ENCODE results near the gene DNAH17. TPM values are rescaled to one million over a fixed set of nuclear protein-coding genes. Genes with fewer than 3 reads are reported as not detected.

The DNAH17 gene
- total RNA-seq, 3 donors from 2014 or later (not counting 1 experiment from before 2014, with no cell fraction given): 0.16 to 0.25 (median 0.24) TPM

- no peak overlapping the region for H3K27ac Mint-ChIP-seq
- no peaks in the 10 kb centered on the region for H3K36me3 Mint-ChIP-seq
- no peak overlapping the region for H3K4me3 ChIP-seq (ENCODE audit: low read length)
- H3K27me3 ChIP-seq (ENCODE audit: control insufficient read depth, insufficient read depth, low read length): no peaks in the 10 kb centered on the region
- TF ChIP-seq, protein P1, sequence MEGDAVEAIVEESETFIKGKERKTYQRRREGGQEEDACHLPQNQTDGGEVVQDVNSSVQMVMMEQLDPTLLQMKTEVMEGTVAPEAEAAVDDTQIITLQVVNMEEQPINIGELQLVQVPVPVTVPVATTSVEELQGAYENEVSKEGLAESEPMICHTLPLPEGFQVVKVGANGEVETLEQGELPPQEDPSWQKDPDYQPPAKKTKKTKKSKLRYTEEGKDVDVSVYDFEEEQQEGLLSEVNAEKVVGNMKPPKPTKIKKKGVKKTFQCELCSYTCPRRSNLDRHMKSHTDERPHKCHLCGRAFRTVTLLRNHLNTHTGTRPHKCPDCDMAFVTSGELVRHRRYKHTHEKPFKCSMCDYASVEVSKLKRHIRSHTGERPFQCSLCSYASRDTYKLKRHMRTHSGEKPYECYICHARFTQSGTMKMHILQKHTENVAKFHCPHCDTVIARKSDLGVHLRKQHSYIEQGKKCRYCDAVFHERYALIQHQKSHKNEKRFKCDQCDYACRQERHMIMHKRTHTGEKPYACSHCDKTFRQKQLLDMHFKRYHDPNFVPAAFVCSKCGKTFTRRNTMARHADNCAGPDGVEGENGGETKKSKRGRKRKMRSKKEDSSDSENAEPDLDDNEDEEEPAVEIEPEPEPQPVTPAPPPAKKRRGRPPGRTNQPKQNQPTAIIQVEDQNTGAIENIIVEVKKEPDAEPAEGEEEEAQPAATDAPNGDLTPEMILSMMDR (IDR thresholded peaks at IDR 0.05): no peak
- no peak for DNase-seq
- H3K4me3 Mint-ChIP-seq: no peak overlapping the region
- no peaks in the 10 kb centered on the region for H3K4me1 Mint-ChIP-seq
- H3K9me3 ChIP-seq (ENCODE audit: control insufficient read depth, insufficient read depth, low read length): no peaks in the 10 kb centered on the region
- no peak overlapping the region for H3K27ac ChIP-seq (ENCODE audit: low read length)
- WGBS (ENCODE audit: insufficient coverage): 83% methylated on average over 7 of the region's 7 CpGs
- ATAC-seq: no peak
- H3K9me3 Mint-ChIP-seq: no peaks in the 10 kb centered on the region
- no peaks in the 10 kb centered on the region for H3K36me3 ChIP-seq (ENCODE audit: control insufficient read depth, insufficient read depth, low read length)
- intact Hi-C loops (cut with micrococcal nuclease): no loop called here
- no peaks in the 10 kb centered on the region for H3K27me3 Mint-ChIP-seq (ENCODE audit: low read depth in 2 of 2)
- no peaks in the 10 kb centered on the region for H3K4me1 ChIP-seq (ENCODE audit: control insufficient read depth, insufficient read depth, low read length)
These were observed 14.5 kb downstream of the DNAH17 start for GRCh38 chr17:78562734-78563133.

- intact Hi-C loops (cut with micrococcal nuclease): no loop called here
- no peaks in the 10 kb centered on the region for H3K27me3 Mint-ChIP-seq (ENCODE audit: low read depth in 2 of 2)
- Histone ChIP-seq H3K27me3 (ENCODE audit: control insufficient read depth, insufficient read depth, low read length) (no peaks in the 10 kb centered on the region), H3K4me3 (ENCODE audit: low read length) (no peak overlapping the region), H3K27ac (ENCODE audit: low read length) (no peak overlapping the region), H3K9me3 (ENCODE audit: control insufficient read depth, insufficient read depth, low read length) (no peaks in the 10 kb centered on the region), H3K4me1 (ENCODE audit: control insufficient read depth, insufficient read depth, low read length) (no peaks in the 10 kb centered on the region), H3K36me3 (ENCODE audit: control insufficient read depth, insufficient read depth, low read length) (no peaks in the 10 kb centered on the region)
- WGBS (ENCODE audit: insufficient coverage): 78% methylated on average over 10 of the region's 10 CpGs
- H3K27ac Mint-ChIP-seq: no peak overlapping the region
- no peaks in the 10 kb centered on the region for H3K36me3 Mint-ChIP-seq
- TF ChIP-seq, protein P1 (IDR thresholded peaks at IDR 0.05): no peak
- no peak for ATAC-seq
- no peak overlapping the region for H3K4me3 Mint-ChIP-seq
- DNase-seq: no peak
- H3K4me1 Mint-ChIP-seq: no peaks in the 10 kb centered on the region
- no peaks in the 10 kb centered on the region for H3K9me3 Mint-ChIP-seq
These were observed 16.0 kb downstream of the DNAH17 start for GRCh38 chr17:78561166-78561565.

DNA sequence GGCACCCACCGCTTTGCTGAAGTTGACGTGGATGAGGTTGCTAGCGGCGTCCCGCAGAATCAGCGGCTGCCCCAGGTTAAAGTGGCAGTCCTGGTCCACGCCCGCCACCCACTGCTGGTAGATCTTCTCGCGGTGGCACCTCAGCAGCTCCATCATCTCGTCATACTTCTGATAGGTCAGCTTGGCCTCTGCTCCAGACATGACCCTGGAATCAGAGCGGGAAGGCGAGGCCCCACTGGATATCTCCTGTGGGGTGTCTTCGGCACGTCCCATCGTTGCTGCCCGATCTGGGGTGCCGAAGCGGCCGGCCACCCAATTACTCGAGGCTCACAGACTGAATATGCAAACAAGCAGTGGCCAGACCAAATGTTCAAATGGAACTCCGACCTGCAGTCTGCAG is 16.5 kb downstream of the DNAH17 start:
- H3K36me3 ChIP-seq (ENCODE audit: control insufficient read depth, insufficient read depth, low read length): no peaks in the 10 kb centered on the region
- no peak overlapping the region for H3K27ac Mint-ChIP-seq
- H3K4me3 ChIP-seq (ENCODE audit: low read length): no peak overlapping the region
- 92% methylated on average over 22 of the region's 22 CpGs for WGBS (ENCODE audit: insufficient coverage)
- no peaks in the 10 kb centered on the region for H3K27me3 ChIP-seq (ENCODE audit: control insufficient read depth, insufficient read depth, low read length)
- H3K27ac ChIP-seq (ENCODE audit: low read length): no peak overlapping the region
- no peaks in the 10 kb centered on the region for H3K4me1 ChIP-seq (ENCODE audit: control insufficient read depth, insufficient read depth, low read length)
- TF ChIP-seq, protein P1 (IDR thresholded peaks at IDR 0.05): no peak
- H3K9me3 Mint-ChIP-seq: no peaks in the 10 kb centered on the region
- no peak for ATAC-seq
- no peaks in the 10 kb centered on the region for H3K36me3 Mint-ChIP-seq
- H3K27me3 Mint-ChIP-seq (ENCODE audit: low read depth in 2 of 2): no peaks in the 10 kb centered on the region
- no peaks in the 10 kb centered on the region for H3K9me3 ChIP-seq (ENCODE audit: control insufficient read depth, insufficient read depth, low read length)
- intact Hi-C loops (cut with micrococcal nuclease): no loop called here
- no peaks in the 10 kb centered on the region for H3K4me1 Mint-ChIP-seq
- H3K4me3 Mint-ChIP-seq: no peak overlapping the region
- no peak for DNase-seq

DNA sequence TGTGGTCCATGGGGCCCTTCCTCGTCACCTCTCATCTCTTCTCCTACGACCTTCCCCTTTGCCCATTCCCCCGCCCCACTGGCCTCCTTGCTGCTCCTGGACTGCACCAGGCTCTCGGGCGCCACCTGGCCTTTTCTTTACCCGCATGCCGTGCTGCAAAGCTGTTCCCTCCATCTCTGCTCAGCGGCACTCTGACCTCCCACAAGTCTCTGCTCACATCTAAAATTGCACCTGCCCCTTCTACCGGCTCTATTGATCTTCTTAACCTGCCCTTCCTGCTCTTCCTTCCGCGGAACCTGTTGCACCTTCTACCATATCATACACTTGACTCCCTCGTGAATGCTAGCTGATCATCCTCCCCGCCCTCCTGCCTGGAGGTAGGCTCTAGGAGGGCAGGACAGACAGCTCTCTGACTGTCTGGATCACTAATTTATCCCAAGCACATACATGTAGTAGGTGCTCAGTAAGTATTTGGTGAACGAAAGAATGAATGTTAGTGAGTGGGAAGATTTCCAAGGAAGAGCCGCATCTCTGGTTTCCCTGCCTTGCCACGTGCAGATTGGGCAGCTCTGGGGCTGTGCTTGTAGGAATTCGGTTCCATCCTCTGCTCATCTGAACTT is 17.3 kb downstream of the DNAH17 start:
- Histone ChIP-seq H3K4me3 (ENCODE audit: low read length) (no peak overlapping the region), H3K27me3 (ENCODE audit: control insufficient read depth, insufficient read depth, low read length) (no peaks in the 10 kb centered on the region), H3K9me3 (ENCODE audit: control insufficient read depth, insufficient read depth, low read length) (no peaks in the 10 kb centered on the region), H3K4me1 (ENCODE audit: control insufficient read depth, insufficient read depth, low read length) (no peaks in the 10 kb centered on the region), H3K36me3 (ENCODE audit: control insufficient read depth, insufficient read depth, low read length) (no peaks in the 10 kb centered on the region), H3K27ac (ENCODE audit: low read length) (no peak overlapping the region)
- H3K36me3 Mint-ChIP-seq: no peaks in the 10 kb centered on the region
- ATAC-seq (no peak), DNase-seq (peak in 1 of 2 donors; percentile 36)
- H3K27me3 Mint-ChIP-seq (ENCODE audit: low read depth in 2 of 2): no peaks in the 10 kb centered on the region
- 67% methylated on average over 17 of the region's 17 CpGs for WGBS (ENCODE audit: insufficient coverage)
- no peaks in the 10 kb centered on the region for H3K4me1 Mint-ChIP-seq
- TF ChIP-seq, protein P1 (IDR thresholded peaks at IDR 0.05): no peak
- no peaks in the 10 kb centered on the region for H3K9me3 Mint-ChIP-seq
- intact Hi-C loops (cut with micrococcal nuclease): no loop called here
- no peak overlapping the region for H3K4me3 Mint-ChIP-seq
- H3K27ac Mint-ChIP-seq: no peak overlapping the region
